Activated CD8-positive, alpha-beta memory T cell treated with anti-CD3 and anti-CD28 coated beads for 4 hours (primary cell): ENCODE results near the gene QRICH2.
"Not testable (repeated sequence)": the region's sequence is repeated elsewhere in the genome, so short reads cannot be mapped to it uniquely, and the experiment has no call there.

Experiments
- DNase-seq, 2 donors: peaks; one replicate each; pipeline ENCODE4 v3.0.0-alpha.2; 2020; ENCODE audit warnings: low read depth in 2 of 2

Gene QRICH2

GRCh38 chr17:76307966-76308338, at the start of gene QRICH2:
TSS of gene QRICH2 (minus strand) at chr17:76308276. CDS start at chr17:76307998, 278 bp downstream.
- DNase-seq = no peak

- DNase-seq = no peak
Observed at GRCh38 chr17:76357597-76358158, 49.6 kb upstream of the QRICH2 start.

- DNase-seq = no peak
Observed at GRCh38 chr17:76356803-76357456, 48.9 kb upstream of the QRICH2 start.

- DNase-seq = no peak
Observed at GRCh38 chr17:76354747-76355310, 46.8 kb upstream of the QRICH2 start.

GRCh38 chr17:76354317-76354729, 46.2 kb upstream of the QRICH2 start:
- no peak for DNase-seq

- DNase-seq = peak; percentile 60
Observed at GRCh38 chr17:76353599-76354316, 45.7 kb upstream of the QRICH2 start, which contains the start of gene PRPSAP1. TSS of gene PRPSAP1 (minus strand) at chr17:76353916. CDS start at chr17:76353703, 213 bp downstream.

GRCh38 chr17:76353004-76353598, 45.0 kb upstream of the QRICH2 start:
- no peak for DNase-seq

- no peak for DNase-seq
Observed at GRCh38 chr17:76351526-76352071, 43.5 kb upstream of the QRICH2 start.

GRCh38 chr17:76350463-76350862, 42.4 kb upstream of the QRICH2 start:
- DNase-seq = no peak

- not testable (repeated sequence) for DNase-seq
Observed at GRCh38 chr17:76346936-76347335, 38.9 kb upstream of the QRICH2 start.

GRCh38 chr17:76345377-76345974, 37.4 kb upstream of the QRICH2 start:
- DNase-seq = no peak

GRCh38 chr17:76343106-76343505, 35.0 kb upstream of the QRICH2 start:
- DNase-seq = no peak

GRCh38 chr17:76341301-76341700, 33.2 kb upstream of the QRICH2 start:
- DNase-seq = no peak

GRCh38 chr17:76337413-76337777, 29.3 kb upstream of the QRICH2 start:
- DNase-seq = no peak

GRCh38 chr17:76336756-76337412, 28.8 kb upstream of the QRICH2 start:
- no peak for DNase-seq

GRCh38 chr17:76335716-76336381, 27.8 kb upstream of the QRICH2 start:
- DNase-seq = no peak

- no peak for DNase-seq
Observed at GRCh38 chr17:76333673-76334505, 25.8 kb upstream of the QRICH2 start.

- DNase-seq = no peak
Observed at GRCh38 chr17:76331083-76331482, 23.0 kb upstream of the QRICH2 start.

GRCh38 chr17:76329664-76330063, 21.6 kb upstream of the QRICH2 start:
- DNase-seq = no peak

- no peak for DNase-seq
Observed at GRCh38 chr17:76327696-76328095, 19.6 kb upstream of the QRICH2 start.
